SK-N-SH treated with all-trans-retinoic acid at 6 μM for 48 hours (cell line): Measurements from ENCODE around the gene PQBP1.

Experiments used
- ESRRG ChIP-seq: fragments of 250-450 bp; sonication (Bioruptor Pico); IDR thresholded peaks from 2 replicates; pipeline ENCODE4 v1.6.1; 2021; ENCODE audit warnings: mild to moderate bottlenecking
- TF ChIP-seq, protein P1 (sequence below): fragments of 250-450 bp; sonication (Bioruptor Pico); IDR thresholded peaks from 2 replicates; pipeline ENCODE4 v1.8.0; 2020; ENCODE audit warnings: mild to moderate bottlenecking, moderate library complexity, borderline replicate concordance
- TF ChIP-seq, protein P2 (sequence below): fragments of 250-450 bp; sonication (Bioruptor Pico); IDR thresholded peaks from 2 replicates; pipeline ENCODE4 v1.5.1; 2020; ENCODE audit warnings: low read depth, mild to moderate bottlenecking, moderate library complexity

DNA sequence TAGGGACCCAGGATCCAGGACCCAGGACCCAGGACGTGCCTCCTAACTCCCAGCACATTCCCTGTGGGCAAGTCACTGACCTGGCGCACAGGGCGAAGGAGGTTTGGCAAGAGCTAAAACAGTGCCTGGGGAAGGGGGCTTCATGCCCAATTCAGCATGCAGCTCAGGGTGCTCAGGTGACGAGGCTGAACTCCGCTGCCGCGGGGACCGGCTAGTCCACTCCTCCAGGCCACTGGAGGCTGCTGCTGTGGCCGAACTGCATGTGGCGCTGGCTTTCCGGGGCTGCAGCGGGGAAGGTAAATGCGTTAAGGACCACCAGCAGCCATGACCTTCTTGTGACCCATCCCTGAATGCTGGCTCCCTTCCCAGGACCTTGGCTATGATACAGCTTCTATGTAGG lies 26.0 kb downstream of the PQBP1 start:
- TF ChIP-seq ESRRG, result no peak
- TF ChIP-seq, protein P1, sequence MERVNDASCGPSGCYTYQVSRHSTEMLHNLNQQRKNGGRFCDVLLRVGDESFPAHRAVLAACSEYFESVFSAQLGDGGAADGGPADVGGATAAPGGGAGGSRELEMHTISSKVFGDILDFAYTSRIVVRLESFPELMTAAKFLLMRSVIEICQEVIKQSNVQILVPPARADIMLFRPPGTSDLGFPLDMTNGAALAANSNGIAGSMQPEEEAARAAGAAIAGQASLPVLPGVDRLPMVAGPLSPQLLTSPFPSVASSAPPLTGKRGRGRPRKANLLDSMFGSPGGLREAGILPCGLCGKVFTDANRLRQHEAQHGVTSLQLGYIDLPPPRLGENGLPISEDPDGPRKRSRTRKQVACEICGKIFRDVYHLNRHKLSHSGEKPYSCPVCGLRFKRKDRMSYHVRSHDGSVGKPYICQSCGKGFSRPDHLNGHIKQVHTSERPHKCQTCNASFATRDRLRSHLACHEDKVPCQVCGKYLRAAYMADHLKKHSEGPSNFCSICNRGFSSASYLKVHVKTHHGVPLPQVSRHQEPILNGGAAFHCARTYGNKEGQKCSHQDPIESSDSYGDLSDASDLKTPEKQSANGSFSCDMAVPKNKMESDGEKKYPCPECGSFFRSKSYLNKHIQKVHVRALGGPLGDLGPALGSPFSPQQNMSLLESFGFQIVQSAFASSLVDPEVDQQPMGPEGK, result no peak
- TF ChIP-seq, protein P2, sequence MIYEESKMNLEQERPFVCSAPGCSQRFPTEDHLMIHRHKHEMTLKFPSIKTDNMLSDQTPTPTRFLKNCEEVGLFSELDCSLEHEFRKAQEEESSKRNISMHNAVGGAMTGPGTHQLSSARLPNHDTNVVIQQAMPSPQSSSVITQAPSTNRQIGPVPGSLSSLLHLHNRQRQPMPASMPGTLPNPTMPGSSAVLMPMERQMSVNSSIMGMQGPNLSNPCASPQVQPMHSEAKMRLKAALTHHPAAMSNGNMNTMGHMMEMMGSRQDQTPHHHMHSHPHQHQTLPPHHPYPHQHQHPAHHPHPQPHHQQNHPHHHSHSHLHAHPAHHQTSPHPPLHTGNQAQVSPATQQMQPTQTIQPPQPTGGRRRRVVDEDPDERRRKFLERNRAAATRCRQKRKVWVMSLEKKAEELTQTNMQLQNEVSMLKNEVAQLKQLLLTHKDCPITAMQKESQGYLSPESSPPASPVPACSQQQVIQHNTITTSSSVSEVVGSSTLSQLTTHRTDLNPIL, result no peak
